GM18868 (cell line): ENCODE data around the gene TMED10.

Experiments used
- ATAC-seq: cut with Tn5 transposase; IDR thresholded peaks from one replicate; pipeline ENCODE4 v1.9.1; 2021; ENCODE audit warnings: mild to moderate bottlenecking, moderate library complexity; ENCODE audit not compliant: unreplicated experiment

The TMED10 gene

GRCh38 chr14:75091251-75091650 lies 85.2 kb downstream of the TMED10 start:
- no peak for ATAC-seq

- ATAC-seq: no peak
These were observed 86.1 kb downstream of the TMED10 start for GRCh38 chr14:75090353-75090752.

DNA sequence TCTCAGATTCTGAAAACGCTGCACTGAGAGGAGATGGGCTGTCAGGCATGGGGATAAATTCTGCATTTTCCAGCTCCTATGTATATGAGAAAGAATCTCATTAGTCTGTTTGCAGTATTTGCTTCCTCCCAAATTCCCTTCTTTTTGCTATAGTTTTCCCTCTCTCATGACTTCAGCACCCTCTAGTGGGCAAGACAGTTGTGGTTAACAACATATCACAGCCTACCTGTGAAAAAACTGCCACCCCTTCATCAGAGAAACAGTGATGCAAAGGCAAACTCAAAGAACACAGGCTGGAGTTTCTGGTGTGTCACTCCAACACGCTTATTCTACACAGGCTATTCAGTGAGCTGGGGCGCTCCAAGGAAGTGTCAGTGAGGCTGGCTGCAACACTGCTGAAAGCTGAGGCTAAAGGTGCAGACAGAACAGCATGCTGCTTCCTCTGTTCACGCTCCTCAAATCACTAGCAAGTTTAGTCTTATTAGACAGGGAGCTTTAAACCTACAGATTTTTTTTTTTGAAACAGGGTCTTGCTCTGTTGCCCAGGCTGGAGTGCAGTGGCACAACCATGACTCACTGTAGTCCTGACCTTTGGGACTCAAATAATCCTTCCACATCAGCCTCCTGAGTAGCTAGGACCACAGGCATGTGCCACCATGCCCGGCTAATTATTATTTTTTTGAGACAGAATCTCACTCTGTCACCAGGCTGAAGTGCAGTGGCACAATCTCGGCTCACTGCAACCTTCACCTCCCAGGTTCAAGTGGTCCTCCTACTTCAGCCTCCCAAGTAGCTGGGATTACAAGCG lies 87.6 kb downstream of the TMED10 start:
- no peak for ATAC-seq

GRCh38 chr14:75088153-75088552 lies 88.3 kb downstream of the TMED10 start:
- ATAC-seq: no peak

GRCh38 chr14:75084513-75084912 lies 91.9 kb downstream of the TMED10 start:
- ATAC-seq: no peak

DNA sequence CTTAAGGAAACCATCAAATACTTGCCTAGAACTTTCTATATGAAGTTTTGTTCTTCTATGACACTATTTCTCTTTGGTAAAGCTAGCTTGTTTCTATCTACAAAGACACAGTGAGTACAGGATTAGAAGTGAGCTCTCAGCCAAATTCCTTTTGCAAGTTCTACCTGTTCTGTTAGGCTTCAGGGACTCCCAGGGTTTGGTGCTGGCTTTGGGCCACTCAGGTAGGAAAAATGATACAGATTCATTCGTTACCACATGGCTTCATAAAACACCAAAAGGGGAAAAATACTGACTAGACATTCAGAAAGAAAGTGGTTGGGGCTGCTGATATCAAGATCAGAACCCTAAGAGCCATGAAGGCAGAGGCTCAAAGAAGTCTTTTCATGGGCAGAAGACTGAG lies 93.1 kb downstream of the TMED10 start:
- no peak for ATAC-seq

DNA sequence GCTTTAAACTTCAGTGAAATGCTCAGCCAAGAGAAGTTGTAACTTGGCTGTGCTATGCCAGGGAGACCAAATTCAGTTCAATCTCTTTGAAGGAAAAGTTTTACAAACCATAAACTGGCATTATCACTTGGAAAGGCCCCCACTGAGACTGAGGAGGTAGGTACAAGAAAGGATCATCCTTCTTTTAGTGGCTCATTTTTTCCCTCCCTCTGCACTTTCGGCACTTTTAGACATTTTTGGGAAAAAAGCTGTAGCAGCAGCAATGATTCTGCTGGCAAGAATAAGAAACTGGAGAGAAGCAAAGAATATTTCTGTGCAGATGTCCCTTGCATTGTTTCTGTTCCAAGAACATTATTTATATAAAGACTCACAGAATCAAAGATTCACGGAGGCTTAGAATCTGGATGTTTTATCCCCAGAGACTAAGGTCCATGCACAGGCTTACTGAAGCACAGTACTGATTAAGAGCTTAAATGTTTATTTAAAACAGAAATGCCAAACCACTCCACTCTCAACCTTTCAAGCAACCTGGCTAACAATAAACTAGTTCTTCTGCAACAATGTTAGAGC lies 94.7 kb downstream of the TMED10 start:
- no peak for ATAC-seq
